NCI-H526 treated with DMSO at 0.1 percent for 48 hours (cell line): ENCODE results near the gene NKX2-3.

Experiments
- DNase-seq: peaks from one replicate; lab custom pipeline; 2025; lab: John Stamatoyannopoulos, UW

The NKX2-3 gene

GRCh38 chr10:99526861-99527504 is 5.8 kb upstream of the NKX2-3 start:
- DNase-seq, result no peak

GRCh38 chr10:99527526-99528493 is 4.9 kb upstream of the NKX2-3 start:
- no peak for DNase-seq

- no peak for DNase-seq
Measured at GRCh38 chr10:99528494-99529441, 4.0 kb upstream of the NKX2-3 start.

- DNase-seq, result no peak
Measured at GRCh38 chr10:99529591-99530107, 3.1 kb upstream of the NKX2-3 start.

GRCh38 chr10:99530108-99531025 is 2.4 kb upstream of the NKX2-3 start:
- no peak for DNase-seq

- DNase-seq, result no peak
Measured at GRCh38 chr10:99531026-99531695, 1.6 kb upstream of the NKX2-3 start.

- DNase-seq, result no peak
Measured at GRCh38 chr10:99531696-99532593, 797 bp upstream of the NKX2-3 start.

- no peak for DNase-seq
Measured at GRCh38 chr10:99533496-99534449, 1.0 kb downstream of the NKX2-3 start.

- no peak for DNase-seq
Measured at GRCh38 chr10:99534450-99534938, 1.8 kb downstream of the NKX2-3 start.

- DNase-seq, result no peak
Measured at GRCh38 chr10:99534939-99535763, 2.4 kb downstream of the NKX2-3 start.

- no peak for DNase-seq
Measured at GRCh38 chr10:99535764-99536337, 3.1 kb downstream of the NKX2-3 start.

- no peak for DNase-seq
Measured at GRCh38 chr10:99536338-99537085, 3.8 kb downstream of the NKX2-3 start.

GRCh38 chr10:99537086-99537988 is 4.6 kb downstream of the NKX2-3 start:
- no peak for DNase-seq

GRCh38 chr10:99537989-99538917 is 5.5 kb downstream of the NKX2-3 start:
- no peak for DNase-seq
